Activated B cell treated with CpG ODN at 0.5 μM for 24 hours (primary cell): ENCODE data around the gene RSPH4A. TPM values are rescaled to one million over a fixed set of nuclear protein-coding genes. Genes with fewer than 3 reads are reported as not detected.

Experiments used
- ATAC-seq: fragments of 200-7000 bp; cut with Tn5 transposase; one replicate; pipeline ENCODE4 v1.10.0; 2021; ENCODE audit warnings: low read depth, mild to moderate bottlenecking, moderate library complexity
- CTCF ChIA-PET: fragments of 350-600 bp; sonication (Branson Sonifier 250); formaldehyde crosslinking; loops from one replicate; lab custom pipeline; 2021; ENCODE audit warnings: antibody characterized with exemption; lab: Charles Lee
- POLR2A ChIA-PET: fragments of 350-600 bp; sonication (Branson Sonifier 250); formaldehyde crosslinking; loops from one replicate; lab custom pipeline; 2021; ENCODE audit warnings: antibody characterized with exemption; lab: Charles Lee
- DNase-seq: peaks from one replicate; pipeline ENCODE4 v3.0.0; 2022
- H3K27ac Mint-ChIP-seq: one replicate; pipeline ENCODE4 v1.8.0; 2020; ENCODE audit warnings: mixed read lengths
- H3K27me3 Mint-ChIP-seq: one replicate; pipeline ENCODE4 v1.8.0; 2021; ENCODE audit warnings: mixed read lengths
- H3K36me3 Mint-ChIP-seq: one replicate; pipeline ENCODE4 v1.8.0; 2021; ENCODE audit warnings: low read depth, mixed read lengths
- H3K4me1 Mint-ChIP-seq: one replicate; pipeline ENCODE4 v1.8.0; 2021; ENCODE audit warnings: mixed read lengths
- H3K4me3 Mint-ChIP-seq: one replicate; pipeline ENCODE4 v1.8.0; 2020; ENCODE audit warnings: mild to moderate bottlenecking, mixed read lengths
- H3K9me3 Mint-ChIP-seq: one replicate; pipeline ENCODE4 v1.8.0; 2020; ENCODE audit warnings: mixed read lengths
- CTCF ChIP-seq: fragments of 200-600 bp; IDR thresholded peaks from one replicate; pipeline ENCODE4 v1.8.0; 2022; ENCODE audit warnings: antibody characterized with exemption, mild to moderate bottlenecking
- intact Hi-C: fragments of 100-400 bp; cut with micrococcal nuclease; formaldehyde crosslinking; loops from one replicate; pipeline ENCODE4 v1.15.1; 2024
- total RNA-seq: library from RNA; stranded (reverse); gene quantifications from 2 replicates; pipeline ENCODE4 v1.2.3, GENCODE V29; 2022

The RSPH4A gene
- total RNA-seq, 1 donor from 2014 or later: 0.40 TPM

- CTCF ChIA-PET: no interaction called here
- H3K27ac Mint-ChIP-seq: peak overlapping the region; percentile 8
- POLR2A ChIA-PET: interaction anchor here (0.5 to 1.9 kb wide), 2 partner anchors 44 to 46 kb away, joined by 3 to 9 read pairs; partner anchors contain the start of gene RWDD1
- H3K9me3 Mint-ChIP-seq: no peaks in the 10 kb centered on the region
- intact Hi-C loops: loop anchor here (1.0 kb wide), 2 partner anchors 45 to 52 kb away; partner anchors contain the start of genes RWDD1 and ZUP1
- peak; percentile 29 for DNase-seq
- H3K27me3 Mint-ChIP-seq: no peaks in the 10 kb centered on the region
- peaks cover 18% of the 10 kb centered on the region for H3K4me1 Mint-ChIP-seq
- no peak for TF ChIP-seq CTCF
- H3K36me3 Mint-ChIP-seq: no peaks in the 10 kb centered on the region
- H3K4me3 Mint-ChIP-seq: peak overlapping the region; percentile 84
- peak; percentile 49 for ATAC-seq
Measured at GRCh38 chr6:116616737-116617053, 416 bp downstream of the RSPH4A start.

GRCh38 chr6:116624036-116624805 lies 7.9 kb downstream of the RSPH4A start:
- Mint-ChIP-seq H3K27me3 (no peaks in the 10 kb centered on the region), H3K27ac (no peak overlapping the region), H3K9me3 (no peaks in the 10 kb centered on the region), H3K36me3 (no peaks in the 10 kb centered on the region), H3K4me3 (no peak overlapping the region), H3K4me1 (peaks cover under 1% of the 10 kb centered on the region)
- ChIA-PET CTCF (no interaction called here), POLR2A (no interaction called here)
- TF ChIP-seq CTCF: no peak
- DNase-seq: no peak
- intact Hi-C loops: no loop called here
- ATAC-seq: no peak

- intact Hi-C loops: no loop called here
- DNase-seq (no peak), ATAC-seq (no peak)
- H3K4me1 Mint-ChIP-seq: peaks cover 14% of the 10 kb centered on the region
- POLR2A ChIA-PET: no interaction called here
- no peaks in the 10 kb centered on the region for H3K36me3 Mint-ChIP-seq
- H3K9me3 Mint-ChIP-seq: peaks cover 2% of the 10 kb centered on the region
- no peaks in the 10 kb centered on the region for H3K27me3 Mint-ChIP-seq
- CTCF ChIA-PET: interaction anchor here (1.6 kb wide), 1 partner anchor 24 kb away, joined by 3 read pairs; no protein-coding TSS in a partner anchor
- TF ChIP-seq CTCF: no peak
- no peak overlapping the region for H3K27ac Mint-ChIP-seq
- no peak overlapping the region for H3K4me3 Mint-ChIP-seq
Measured at GRCh38 chr6:116625872-116626271, 9.6 kb downstream of the RSPH4A start.

- DNase-seq (no peak), ATAC-seq (peak; percentile 40)
- Mint-ChIP-seq H3K4me3 (no peak overlapping the region), H3K27me3 (no peaks in the 10 kb centered on the region), H3K27ac (peak overlapping the region; percentile 24), H3K9me3 (peaks cover 2% of the 10 kb centered on the region), H3K36me3 (peaks cover 19% of the 10 kb centered on the region), H3K4me1 (peaks cover 25% of the 10 kb centered on the region)
- ChIA-PET CTCF (no interaction called here), POLR2A (no interaction called here)
- no peak for TF ChIP-seq CTCF
- intact Hi-C loops: no loop called here
Measured at GRCh38 chr6:116629563-116629981, 13.3 kb downstream of the RSPH4A start.

GRCh38 chr6:116631379-116631990 lies 15.2 kb downstream of the RSPH4A start:
- intact Hi-C loops: no loop called here
- no peak for TF ChIP-seq CTCF
- ChIA-PET POLR2A (no interaction called here), CTCF (interaction anchor here (0.6 to 1.4 kb wide), 2 partner anchors 86 to 96 kb away, joined by 3 read pairs; no protein-coding TSS in a partner anchor)
- no peak overlapping the region for H3K4me3 Mint-ChIP-seq
- H3K9me3 Mint-ChIP-seq: peaks cover 2% of the 10 kb centered on the region
- H3K4me1 Mint-ChIP-seq: peaks cover 25% of the 10 kb centered on the region
- no peaks in the 10 kb centered on the region for H3K27me3 Mint-ChIP-seq
- no peak for DNase-seq
- H3K27ac Mint-ChIP-seq: no peak overlapping the region
- ATAC-seq: no peak
- H3K36me3 Mint-ChIP-seq: peaks cover 34% of the 10 kb centered on the region
